Epithelial cell of esophagus (primary cell): ENCODE results near the gene ZMIZ1.

Experiments used
- DNase-seq: peaks from one replicate; pipeline ENCODE4 v3.0.0; 2010; ENCODE audit warnings: low read depth
- H3K4me3 ChIP-seq: 2 replicates; pipeline ENCODE4 v1.5.1; 2011; ENCODE audit warnings: mild to moderate bottlenecking, low read length, control low read depth
- CTCF ChIP-seq: IDR thresholded peaks from 2 replicates; pipeline ENCODE4 v1.5.1; 2011; ENCODE audit warnings: low read depth, mild to moderate bottlenecking, low read length, control low read depth, inconsistent platforms; ENCODE audit not compliant: insufficient read depth; ENCODE audit errors: missing control alignments

The ZMIZ1 gene

DNA sequence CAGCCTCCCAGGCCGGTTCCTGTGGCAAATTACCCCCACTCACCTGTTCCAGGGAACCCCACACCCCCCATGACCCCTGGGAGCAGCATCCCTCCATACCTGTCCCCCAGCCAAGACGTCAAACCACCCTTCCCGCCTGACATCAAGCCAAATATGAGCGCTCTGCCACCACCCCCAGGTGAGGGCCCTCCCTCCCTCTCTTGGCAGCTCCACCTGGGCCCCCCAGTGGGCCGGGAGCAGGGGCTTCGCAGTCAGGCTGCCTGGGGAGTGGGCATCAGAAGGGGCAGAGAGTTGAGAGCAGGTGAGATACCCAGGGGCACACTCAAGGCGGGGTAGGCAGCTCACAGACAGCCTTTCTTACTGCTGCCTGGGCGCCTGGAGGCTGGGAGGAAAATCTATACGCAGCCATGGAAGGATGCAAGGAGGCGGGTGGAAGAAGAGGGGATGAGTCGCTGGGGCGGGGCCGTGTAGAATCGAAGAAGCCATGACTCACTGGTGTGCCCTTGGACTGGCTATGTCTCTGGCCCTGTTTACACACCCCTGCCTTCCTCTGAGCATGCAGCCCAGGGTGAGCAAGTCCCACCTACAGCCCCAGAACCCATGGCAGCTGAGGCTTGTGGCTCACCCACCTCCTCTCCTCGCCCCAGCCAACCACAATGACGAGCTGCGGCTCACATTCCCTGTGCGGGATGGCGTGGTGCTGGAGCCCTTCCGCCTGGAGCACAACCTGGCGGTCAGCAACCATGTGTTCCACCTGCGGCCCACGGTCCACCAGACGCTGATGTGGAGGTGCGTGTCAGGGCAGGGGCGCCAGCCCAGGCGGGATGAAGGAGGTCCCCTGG, 229.9 kb downstream of the ZMIZ1 start:
- peak; percentile 97 for DNase-seq
- TF ChIP-seq CTCF: no peak
- H3K4me3 ChIP-seq: no peak overlapping the region

GRCh38 chr10:79299397-79300241, 230.9 kb downstream of the ZMIZ1 start:
- TF ChIP-seq CTCF: no peak
- no peak overlapping the region for H3K4me3 ChIP-seq
- DNase-seq: no peak

DNA sequence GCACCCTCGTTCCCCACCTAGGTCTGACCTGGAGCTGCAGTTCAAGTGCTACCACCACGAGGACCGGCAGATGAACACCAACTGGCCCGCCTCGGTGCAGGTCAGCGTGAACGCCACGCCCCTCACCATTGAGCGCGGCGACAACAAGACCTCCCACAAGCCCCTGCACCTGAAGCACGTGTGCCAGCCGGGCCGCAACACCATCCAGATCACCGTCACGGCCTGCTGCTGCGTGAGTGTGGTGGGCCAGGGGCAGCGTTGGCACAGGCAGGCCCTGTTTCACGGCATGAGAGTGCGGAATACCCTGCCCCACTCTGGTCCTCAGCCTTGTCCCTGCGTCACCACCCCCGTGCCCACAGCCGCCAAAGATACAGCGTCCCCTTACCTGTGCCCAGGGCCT, 231.9 kb downstream of the ZMIZ1 start:
- DNase-seq: no peak
- H3K4me3 ChIP-seq: no peak overlapping the region
- no peak for TF ChIP-seq CTCF

DNA sequence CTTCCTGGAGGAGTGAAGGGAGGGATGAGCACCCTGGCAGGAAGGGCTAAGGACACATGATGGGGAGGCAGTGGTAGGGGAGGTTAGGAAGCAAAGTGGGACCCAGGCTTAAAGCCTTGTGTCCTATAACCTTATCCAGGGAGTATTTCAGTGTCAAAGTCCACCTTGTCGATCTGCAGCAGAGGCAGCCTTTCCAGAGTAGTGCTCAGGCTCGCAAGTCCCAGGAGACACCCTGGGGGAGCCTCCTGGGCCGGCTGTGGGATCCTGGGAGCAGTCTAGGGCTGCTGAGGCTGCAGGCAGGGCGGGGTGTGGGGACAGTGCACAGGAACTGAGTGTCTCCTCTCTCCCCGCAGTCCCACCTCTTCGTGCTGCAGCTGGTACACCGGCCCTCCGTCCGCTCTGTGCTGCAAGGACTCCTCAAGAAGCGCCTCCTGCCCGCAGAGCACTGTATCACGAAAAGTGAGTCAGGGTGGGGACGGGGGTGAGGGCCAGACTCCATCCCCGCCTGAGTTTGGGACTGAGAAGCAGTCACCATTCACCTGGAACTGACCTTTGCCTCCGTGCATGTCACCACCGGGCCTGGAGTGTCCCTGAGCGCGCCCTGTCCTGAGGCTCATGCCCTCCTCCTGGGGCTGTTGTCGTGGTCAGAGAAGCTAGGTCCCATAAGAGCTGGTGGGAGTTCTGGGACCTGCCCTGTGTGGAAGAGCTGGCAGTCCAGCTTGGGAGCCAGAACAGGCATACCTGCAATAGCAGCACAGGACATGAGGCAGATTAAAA, 233.2 kb downstream of the ZMIZ1 start:
- no peak for TF ChIP-seq CTCF

DNA sequence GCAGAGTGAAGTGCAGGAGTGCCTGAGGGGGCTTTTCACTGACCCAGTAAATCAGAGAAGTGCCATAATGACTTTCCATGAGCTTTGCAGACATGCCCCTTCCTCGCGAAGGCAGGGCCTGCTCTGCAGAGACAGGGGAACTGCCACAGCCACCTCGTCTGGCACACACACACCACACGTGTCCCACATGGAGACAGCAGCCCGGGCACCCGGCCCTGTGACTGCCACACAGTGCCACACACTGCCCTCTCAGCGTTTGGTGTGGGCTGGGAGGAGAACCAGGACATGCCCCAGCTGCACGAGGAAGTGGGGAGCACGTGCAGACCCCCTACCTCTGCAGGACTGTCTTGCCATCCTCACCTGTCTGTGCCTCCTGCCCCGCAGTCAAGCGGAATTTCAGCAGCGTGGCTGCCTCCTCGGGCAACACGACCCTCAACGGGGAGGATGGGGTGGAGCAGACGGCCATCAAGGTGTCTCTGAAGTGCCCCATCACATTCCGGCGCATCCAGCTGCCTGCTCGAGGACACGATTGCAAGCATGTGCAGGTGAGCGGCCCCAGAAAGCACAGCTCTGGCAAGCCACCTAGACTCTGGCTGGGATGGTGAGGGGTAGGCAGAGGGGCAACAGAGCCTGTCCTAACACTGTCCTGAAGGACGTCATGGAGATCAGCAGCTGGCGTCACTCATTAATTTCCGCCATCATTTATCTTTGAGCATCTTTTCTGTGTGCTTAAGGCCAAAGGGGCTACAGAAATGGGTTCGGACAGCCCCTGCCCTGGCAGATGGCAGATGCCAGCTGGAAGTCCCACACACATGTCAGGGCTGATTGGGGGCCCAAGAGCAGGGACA, 235.1 kb downstream of the ZMIZ1 start:
- no peak overlapping the region for H3K4me3 ChIP-seq
- no peak for DNase-seq
- no peak for TF ChIP-seq CTCF

More for the DNA sequence above, 233.2 kb downstream of the ZMIZ1 start:
- H3K4me3 ChIP-seq: no peak overlapping the region
- no peak for DNase-seq
